Thoracic aorta (tissue), 2 donors: ENCODE results near the gene ICE2. TPM values are rescaled to one million over a fixed set of nuclear protein-coding genes. Genes with fewer than 3 reads are reported as not detected.

Source experiments
- ATAC-seq: fragments of 150-250 bp; one replicate; pipeline ENCODE4 v1.8.0; 2017; ENCODE audit warnings: low read depth; ENCODE audit not compliant: insufficient number of reproducible peaks, low FRiP score
- DNase-seq: peaks from one replicate; pipeline ENCODE4 v3.0.0-alpha.2; 2020; ENCODE audit warnings: low spot score
- H3K27ac ChIP-seq, 2 donors: fragments of 200-600 bp; sonication (generic); 1 replicate in 1 of 2; 2 replicates in 1 of 2; pipeline ENCODE4 v1.5.1; 2016; ENCODE audit warnings: mild to moderate bottlenecking in 2 of 2, moderate library complexity in 2 of 2
- H3K27me3 ChIP-seq: fragments of 200-600 bp; sonication (generic); replicated peaks from 2 replicates; pipeline ENCODE4 v1.6.0; 2016; ENCODE audit warnings: mild to moderate bottlenecking; ENCODE audit not compliant: insufficient read depth
- H3K36me3 ChIP-seq: fragments of 200-600 bp; sonication (generic); one replicate; pipeline ENCODE4 v1.5.1; 2016
- H3K4me1 ChIP-seq, 2 donors: fragments of 200-600 bp; sonication (generic); 1 replicate in 1 of 2; 2 replicates in 1 of 2; pipeline versions ENCODE4 v1.5.1 to v1.6.0; 2016; ENCODE audit warnings: low read depth in 2 of 2, mild to moderate bottlenecking in 1 of 2; ENCODE audit not compliant: control insufficient read depth in 1 of 2
- H3K4me3 ChIP-seq: fragments of 200-600 bp; sonication (generic); 2 replicates; pipeline ENCODE4 v1.5.1; 2016; ENCODE audit warnings: mild to moderate bottlenecking
- H3K9me3 ChIP-seq: fragments of 200-600 bp; sonication (generic); 2 replicates; pipeline ENCODE4 v1.5.1; 2016
- total RNA-seq, 2 donors: library from RNA; depleted of rRNA; stranded (reverse); fragments of >200 nt; gene quantifications; one replicate each; pipeline versions ENCODE4 v1.1.0 to v1.2.3, GENCODE V29; 2016
- TF ChIP-seq, protein P1 (sequence below): fragments of 200-600 bp; sonication (generic); IDR thresholded peaks from one replicate; pipeline ENCODE4 v1.5.1; 2019; ENCODE audit warnings: antibody characterized with exemption

ICE2 gene
- total RNA-seq, 2 donors from 2014 or later, result 19.4 to 57.2 TPM

DNA sequence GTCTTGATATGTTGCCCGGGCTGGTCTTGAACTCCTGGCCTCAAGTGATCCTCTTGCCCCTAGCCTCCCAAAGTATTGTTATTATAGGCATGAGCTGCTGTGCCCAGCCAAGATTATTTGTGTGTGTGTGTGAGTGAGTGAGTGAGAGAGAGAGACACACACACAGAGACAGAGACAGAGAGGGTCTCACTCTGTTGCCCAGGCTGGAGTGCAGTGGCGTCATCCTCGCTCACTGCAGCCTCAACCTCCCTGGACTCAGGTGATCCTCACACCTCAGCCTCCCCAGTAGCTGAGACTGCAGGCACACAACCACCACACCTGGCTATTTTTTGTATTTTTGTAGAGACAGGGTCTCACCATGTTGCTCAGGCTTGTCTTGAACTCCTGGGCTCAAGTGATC, 5.8 kb downstream of the ICE2 start:
- no peak for ATAC-seq
- Histone ChIP-seq H3K36me3 (peaks cover 13% of the 10 kb centered on the region), H3K9me3 (no peaks in the 10 kb centered on the region), H3K4me3 (no peak overlapping the region), H3K4me1 (peaks cover 19 to 23% of the 10 kb centered on the region in 2 donors), H3K27ac (no peak overlapping the region), H3K27me3 (no peaks in the 10 kb centered on the region)
- no peak for DNase-seq
- TF ChIP-seq, protein P1, sequence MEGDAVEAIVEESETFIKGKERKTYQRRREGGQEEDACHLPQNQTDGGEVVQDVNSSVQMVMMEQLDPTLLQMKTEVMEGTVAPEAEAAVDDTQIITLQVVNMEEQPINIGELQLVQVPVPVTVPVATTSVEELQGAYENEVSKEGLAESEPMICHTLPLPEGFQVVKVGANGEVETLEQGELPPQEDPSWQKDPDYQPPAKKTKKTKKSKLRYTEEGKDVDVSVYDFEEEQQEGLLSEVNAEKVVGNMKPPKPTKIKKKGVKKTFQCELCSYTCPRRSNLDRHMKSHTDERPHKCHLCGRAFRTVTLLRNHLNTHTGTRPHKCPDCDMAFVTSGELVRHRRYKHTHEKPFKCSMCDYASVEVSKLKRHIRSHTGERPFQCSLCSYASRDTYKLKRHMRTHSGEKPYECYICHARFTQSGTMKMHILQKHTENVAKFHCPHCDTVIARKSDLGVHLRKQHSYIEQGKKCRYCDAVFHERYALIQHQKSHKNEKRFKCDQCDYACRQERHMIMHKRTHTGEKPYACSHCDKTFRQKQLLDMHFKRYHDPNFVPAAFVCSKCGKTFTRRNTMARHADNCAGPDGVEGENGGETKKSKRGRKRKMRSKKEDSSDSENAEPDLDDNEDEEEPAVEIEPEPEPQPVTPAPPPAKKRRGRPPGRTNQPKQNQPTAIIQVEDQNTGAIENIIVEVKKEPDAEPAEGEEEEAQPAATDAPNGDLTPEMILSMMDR, result no peak

DNA sequence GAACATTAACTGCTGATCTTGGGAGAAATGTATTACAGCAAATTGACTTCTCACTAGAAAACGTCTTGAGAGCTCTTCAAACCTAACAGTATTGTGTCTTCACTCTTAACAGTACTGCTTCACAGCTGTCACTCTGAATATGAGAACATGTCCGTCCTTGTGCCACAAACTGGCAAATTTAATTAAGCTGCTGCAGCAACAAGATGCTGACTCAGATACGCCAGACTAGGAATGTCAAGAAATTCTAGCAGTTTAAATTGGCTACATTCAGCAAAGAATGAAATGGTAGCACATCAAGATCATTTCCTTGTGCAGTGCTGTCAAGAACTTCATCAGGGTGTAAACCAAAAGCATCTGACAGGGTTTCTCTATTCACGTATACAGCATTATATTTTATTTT, 7.6 kb downstream of the ICE2 start:
- no peaks in the 10 kb centered on the region for H3K27me3 ChIP-seq
- no peaks in the 10 kb centered on the region for H3K9me3 ChIP-seq
- no peak overlapping the region for H3K27ac ChIP-seq
- H3K36me3 ChIP-seq, result peaks cover 13% of the 10 kb centered on the region
- DNase-seq (no peak), ATAC-seq (no peak)
- peaks cover 4% of the 10 kb centered on the region in 2 donors for H3K4me1 ChIP-seq
- no peak overlapping the region for H3K4me3 ChIP-seq
- TF ChIP-seq, protein P1, result no peak

DNA sequence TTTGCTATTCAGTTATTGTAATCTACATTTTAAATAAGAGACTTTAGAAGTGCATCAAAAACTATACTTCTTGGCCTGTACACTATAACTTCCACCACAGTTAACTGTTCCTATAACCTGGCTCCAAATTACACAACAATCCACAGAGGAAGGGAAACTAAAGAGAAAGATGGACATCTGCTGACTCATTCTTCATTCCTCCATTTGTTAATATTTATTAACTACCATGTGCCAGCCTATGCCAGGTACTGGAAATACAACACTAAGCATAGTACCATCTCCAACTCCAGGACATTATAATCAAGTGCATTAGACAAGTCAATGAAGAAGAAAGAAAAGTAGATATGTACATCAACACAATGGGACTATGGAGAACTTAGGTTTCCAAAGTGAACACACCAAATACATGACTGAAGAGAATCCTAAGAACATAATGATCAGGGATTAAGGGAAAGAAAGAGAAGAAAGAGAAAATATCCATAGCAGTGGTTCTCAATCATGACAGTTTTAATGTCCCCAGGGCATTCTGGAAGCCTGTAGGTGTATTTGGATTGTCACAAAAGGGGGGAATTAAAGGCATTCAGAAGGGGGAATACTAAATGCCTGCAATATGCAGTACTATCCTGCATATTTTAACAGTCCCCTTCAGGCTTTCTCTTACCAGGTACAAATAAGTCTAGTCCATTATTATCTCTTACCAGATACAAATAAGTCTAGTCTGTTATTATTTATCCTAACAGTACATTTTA, 8.9 kb downstream of the ICE2 start:
- Histone ChIP-seq H3K4me1 (peaks cover 0 to 5% of the 10 kb centered on the region in 2 donors), H3K27ac (no peak overlapping the region), H3K4me3 (no peak overlapping the region), H3K27me3 (no peaks in the 10 kb centered on the region), H3K36me3 (peaks cover 13% of the 10 kb centered on the region), H3K9me3 (no peaks in the 10 kb centered on the region)
- TF ChIP-seq, protein P1, result no peak
- DNase-seq, result no peak
- ATAC-seq, result no peak

DNA sequence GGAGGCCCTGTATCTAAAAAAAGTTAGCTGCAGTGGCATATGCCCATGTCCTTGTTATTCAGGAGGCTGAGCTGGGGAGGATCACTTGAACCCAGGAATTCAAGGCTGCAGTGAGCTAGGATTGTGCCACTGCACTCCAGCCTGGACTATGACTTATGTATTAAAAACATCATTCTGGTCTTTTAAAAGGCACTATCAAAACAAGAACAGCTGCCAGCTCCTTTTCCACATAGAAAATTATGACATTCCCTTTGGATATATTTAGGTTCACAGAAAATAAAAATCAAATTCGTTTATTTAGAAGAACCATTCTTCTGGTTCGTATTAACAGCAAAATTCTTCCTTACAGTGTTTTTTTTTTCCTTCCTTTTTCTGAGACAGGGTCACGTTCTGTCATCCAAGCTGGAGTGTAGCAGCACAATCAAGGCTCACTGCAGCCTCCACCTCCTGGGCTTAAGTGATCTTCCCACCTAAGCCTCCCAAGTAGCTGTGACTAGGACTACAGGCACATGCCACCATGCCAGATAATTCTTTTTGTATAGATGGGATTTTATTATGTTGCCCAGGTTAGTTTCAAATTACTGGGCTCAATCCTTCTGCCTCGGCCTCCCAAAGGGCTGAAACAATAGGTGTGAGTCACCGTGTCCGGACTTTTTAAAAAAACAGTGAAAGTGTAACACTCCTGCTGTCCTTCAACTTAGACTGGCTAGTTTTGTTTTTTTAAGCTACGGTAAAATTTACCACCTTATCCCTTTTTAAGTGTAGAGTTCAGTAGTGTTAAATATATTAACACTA, 13.9 kb downstream of the ICE2 start:
- Histone ChIP-seq H3K4me1 (peaks cover 0 to 6% of the 10 kb centered on the region in 2 donors), H3K36me3 (no peaks in the 10 kb centered on the region), H3K9me3 (no peaks in the 10 kb centered on the region), H3K27me3 (no peaks in the 10 kb centered on the region), H3K27ac (no peak overlapping the region), H3K4me3 (no peak overlapping the region)
- TF ChIP-seq, protein P1, result no peak
- ATAC-seq (no peak), DNase-seq (no peak)

DNA sequence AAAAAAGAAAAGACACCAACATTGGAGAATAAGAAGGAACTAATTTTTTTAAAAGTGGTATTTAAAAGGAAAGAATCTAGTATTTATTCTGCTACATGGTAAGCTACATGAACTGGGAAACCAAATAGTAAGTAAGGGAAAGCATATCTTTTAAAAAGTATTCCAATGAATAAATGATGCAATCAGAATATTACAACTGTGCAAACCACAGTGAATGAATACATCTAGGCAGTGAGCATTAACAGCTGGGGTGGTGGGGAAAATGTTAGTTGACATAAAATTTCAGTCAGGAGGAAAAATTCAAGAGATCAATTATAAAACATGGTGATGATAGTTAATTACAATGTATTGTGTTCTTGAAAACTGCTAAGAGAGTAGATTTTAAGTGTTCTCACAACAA, 16.9 kb downstream of the ICE2 start:
- H3K9me3 ChIP-seq, result no peaks in the 10 kb centered on the region
- peaks cover 0 to 2% of the 10 kb centered on the region in 2 donors for H3K4me1 ChIP-seq
- H3K36me3 ChIP-seq, result no peaks in the 10 kb centered on the region
- no peak for ATAC-seq
- H3K27ac ChIP-seq, result no peak overlapping the region
- TF ChIP-seq, protein P1, result no peak
- DNase-seq, result no peak
- no peak overlapping the region for H3K4me3 ChIP-seq
- H3K27me3 ChIP-seq, result no peaks in the 10 kb centered on the region
